HG03439 (cell line): ENCODE data around the gene CTTNBP2.

ENCODE experiments used
- ATAC-seq: cut with Tn5 transposase; IDR thresholded peaks from one replicate; pipeline ENCODE4 v1.9.1; 2021; ENCODE audit warnings: mild to moderate bottlenecking, moderate library complexity; ENCODE audit not compliant: unreplicated experiment

The CTTNBP2 gene

DNA sequence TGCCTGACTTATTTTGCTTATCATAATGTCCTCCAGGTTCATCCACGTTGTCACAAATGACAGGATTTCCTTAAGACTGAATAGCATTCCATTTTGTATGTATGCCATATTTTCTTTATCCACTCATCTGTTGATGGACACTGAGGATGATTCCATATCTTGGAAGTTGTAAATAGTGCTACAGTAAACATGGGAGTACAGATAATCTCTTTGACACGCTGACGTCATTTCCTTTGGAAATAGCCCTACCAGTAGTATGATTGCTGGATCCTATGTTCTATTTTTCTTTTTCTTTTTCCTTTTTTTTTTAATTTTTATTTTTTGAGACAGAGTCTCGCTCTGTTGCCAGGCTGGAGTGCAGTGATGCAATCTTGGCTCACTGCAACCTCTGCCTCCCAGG is 167.6 kb downstream of the CTTNBP2 start:
- no peak for ATAC-seq

DNA sequence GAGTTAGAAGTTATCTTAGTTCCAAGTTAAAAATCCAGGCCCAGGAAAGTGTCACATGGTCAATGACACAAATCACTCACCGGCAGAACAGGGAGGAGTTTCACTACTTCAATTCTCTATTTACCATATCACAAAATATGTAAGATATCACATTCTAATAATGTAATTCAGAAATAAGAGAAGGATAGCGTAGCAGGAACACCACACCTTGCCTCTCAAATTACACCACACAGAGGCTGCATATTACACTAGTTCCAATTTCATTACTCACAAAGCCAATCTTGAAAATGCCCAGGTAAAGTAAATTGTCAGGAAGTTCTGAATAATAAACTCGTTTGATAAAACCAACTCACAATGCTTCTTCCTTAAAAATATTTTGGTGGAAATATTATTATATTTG is 169.2 kb downstream of the CTTNBP2 start:
- no peak for ATAC-seq

DNA sequence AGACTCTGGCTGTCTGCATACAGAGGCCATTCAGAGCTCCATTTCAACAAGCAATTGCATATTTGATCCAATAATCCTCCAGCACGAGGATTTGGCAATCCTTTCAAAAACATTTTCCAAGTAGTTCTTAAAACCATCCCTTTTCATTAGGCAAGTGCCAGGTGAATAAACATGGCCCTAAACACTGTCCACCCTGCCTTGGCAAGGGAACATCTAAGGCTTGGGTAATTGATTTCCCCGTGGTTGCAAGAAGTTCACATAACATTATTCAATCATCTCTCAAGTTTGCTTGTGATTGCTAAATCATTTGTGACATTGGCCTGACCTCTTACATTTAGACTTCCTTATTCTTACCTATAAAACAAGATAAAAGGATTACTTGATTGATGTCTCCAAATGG is 175.2 kb downstream of the CTTNBP2 start:
- no peak for ATAC-seq

DNA sequence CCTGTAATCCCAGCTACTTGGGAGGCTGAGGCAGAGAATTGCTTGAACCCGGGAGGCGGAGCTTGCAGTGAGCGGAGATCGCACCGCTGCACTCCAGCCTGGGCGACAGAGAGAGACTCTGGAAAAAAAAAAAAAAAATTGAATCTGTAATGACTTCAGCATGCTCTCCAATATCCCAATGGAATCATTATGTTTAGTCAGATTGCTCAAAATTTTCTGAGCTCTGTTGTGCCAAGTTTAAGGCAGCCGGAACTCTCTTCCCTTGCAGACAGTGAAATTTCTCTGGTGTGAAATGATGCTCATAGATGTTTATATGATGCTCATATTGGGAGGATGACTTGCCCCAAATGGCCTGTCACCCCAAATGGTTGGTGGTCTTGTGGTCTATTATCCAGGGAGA is 180.9 kb downstream of the CTTNBP2 start:
- ATAC-seq: no peak

DNA sequence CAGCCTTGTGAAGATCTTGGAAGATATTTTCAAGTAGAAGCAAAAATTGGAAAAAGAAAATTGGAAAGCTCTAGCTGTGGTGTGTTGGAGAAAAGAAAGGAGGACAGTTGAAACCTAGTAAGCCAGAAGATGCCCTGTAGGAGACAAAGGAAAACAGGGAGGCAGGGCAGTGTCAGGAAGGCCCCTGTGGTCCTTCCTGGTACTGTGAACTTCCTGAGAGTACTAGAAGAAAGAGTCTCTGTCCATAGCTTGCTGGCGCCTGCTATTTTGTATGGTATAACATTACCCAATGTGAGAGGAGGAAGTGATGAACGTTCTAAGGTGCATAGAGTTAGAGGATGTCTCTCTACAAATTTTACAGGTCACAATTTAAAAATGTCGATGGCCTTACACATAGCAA is 183.1 kb downstream of the CTTNBP2 start:
- no peak for ATAC-seq

DNA sequence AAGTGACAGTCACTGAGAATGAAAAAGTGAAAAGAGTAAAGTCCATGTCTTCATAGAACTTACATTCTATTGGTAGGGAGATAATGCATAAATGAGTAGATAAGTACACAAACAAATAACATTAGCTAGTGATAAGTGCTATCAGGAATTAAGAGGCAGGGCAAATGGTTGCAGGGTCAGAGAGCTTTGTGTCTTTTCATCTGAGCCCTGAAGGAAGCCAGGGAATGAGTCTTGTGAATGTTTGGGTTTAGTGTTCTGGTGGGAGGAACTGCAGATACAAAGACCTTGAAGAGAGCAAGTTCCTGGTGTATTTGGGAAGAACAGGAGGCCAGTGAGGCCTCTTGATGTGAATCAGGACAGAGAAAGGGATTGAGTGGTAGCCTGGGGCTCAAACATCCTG is 183.8 kb downstream of the CTTNBP2 start:
- no peak for ATAC-seq

DNA sequence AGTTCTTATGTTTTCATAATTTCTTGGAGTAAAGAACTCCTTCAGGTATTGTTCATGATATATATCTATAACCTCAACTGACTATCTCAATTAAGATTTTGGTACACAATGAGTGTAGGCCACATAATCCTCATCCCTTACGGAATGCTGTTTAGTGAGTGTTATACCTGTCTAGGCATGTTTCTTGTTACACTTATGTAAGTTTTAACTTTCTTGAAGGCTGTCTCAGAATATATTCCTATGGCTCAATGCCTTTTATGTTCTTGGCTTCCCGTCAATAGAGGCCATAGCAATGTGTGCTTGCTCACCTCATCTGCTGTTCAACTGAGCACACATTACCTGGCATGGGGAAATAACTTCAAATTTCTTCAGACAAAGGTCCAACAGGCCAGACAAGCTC is 185.1 kb downstream of the CTTNBP2 start:
- no peak for ATAC-seq

DNA sequence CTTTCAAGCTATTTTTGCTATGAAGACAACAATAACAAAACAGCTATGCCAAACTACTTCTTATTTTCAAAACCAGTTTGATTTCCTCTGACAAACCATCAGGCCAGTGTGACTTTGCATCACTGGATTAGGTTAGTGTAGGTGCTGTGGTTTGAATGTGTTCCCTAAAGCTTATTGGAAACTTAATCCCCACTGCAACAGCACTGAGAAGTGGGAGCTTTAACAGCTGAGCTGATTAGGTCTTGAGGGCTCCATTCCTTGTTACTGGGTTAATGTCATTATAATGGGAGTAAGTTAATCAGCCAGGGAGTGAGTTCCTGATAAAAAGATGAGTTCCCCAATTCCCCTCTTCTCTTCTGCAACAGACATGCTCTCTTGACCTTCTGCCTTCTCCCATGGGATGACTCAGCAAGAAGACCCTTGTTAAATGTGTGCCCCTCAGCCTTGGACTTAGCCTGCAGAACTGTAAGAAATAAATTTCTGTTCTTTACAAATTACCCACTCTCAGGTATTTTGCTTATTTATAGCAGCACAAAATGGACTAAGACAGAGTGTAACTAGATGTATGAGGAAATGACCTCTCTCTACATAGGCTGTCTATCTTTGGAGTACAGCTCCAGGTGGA is 186.8 kb downstream of the CTTNBP2 start:
- no peak for ATAC-seq

DNA sequence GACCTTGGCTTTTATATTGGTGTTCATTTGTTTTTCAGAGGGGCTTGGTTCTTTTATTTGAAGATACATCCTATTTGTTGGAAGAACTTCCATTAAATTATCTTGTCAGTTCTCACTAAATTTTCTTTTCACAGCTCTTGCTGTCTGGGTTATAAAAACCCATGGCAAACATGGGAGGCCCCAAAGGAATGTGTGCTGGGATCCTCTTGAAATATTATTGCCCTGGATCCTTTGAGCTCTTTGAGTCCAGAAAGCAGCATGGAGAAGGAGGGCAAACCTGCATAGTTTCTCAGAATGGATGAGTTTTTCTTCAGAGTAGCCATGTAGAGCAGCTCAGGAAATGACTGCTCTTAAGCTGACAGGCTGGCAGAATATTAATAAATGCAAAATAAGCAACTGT is 187.4 kb downstream of the CTTNBP2 start:
- no peak for ATAC-seq

DNA sequence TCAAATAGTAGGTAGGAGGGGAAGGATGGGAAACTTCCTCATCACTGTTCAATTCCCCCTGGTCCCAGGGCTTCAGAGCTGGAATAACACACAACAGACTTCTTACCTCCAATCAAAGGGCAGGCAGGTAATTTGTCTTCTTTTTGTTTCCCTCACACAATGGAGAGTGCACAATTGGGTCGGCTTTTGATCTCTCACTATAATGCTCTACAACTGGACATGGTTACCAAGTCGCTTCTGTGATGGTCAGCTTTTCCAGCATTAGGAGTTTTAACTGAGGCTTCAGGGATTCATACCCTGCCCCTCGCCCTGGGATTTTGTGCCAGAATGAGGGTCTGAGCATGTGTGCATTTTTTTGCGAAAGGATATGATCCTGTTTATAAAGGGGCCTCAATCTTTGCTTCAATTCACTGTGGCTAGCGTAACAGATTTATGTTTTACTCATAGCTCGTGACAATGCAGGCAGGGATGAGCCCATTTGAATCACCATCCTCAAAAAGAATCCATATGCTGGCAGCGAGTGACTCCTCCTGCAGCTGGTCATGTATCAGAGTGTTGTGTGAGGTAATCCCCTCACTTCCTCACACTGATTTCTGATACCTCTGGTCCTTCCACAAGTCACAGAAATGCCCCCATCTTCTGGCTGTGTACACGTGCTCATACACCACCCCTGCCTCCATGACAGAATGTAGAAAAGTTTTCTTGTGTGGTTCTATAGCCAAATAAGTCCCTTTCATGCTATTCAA is 189.6 kb downstream of the CTTNBP2 start:
- ATAC-seq: no peak

DNA sequence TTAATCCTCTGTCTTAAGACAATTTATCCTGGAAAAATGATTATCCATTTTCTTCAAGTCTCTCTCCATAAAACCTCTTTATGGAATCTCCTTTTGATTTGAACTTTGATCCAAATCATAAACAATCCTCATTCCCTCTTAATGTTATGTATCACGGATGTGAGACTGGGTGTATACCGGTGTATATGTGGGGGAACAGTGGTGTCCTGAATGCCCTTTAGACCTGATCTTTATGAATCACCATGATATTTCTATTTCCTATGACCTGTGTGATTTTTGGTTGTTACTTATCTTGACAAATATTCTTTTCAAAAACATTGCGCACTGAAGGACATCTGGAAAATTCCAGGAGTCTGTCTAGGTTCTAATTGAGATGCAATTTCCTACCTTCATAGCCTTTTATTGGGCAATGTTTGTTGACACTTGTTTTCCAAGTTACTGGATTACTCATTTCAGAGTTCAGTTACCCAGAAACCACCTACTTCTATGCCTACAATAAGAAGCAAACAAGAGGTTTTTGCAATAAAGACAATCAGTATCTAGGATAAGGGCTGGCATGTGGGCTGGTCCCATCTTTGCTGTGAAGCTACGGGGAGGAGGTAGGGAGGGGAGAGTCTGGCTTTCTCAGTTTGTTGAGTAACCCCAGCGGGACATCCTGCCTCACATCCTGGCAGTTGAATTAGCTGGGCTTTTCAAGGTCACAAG is 190.4 kb downstream of the CTTNBP2 start:
- no peak for ATAC-seq

DNA sequence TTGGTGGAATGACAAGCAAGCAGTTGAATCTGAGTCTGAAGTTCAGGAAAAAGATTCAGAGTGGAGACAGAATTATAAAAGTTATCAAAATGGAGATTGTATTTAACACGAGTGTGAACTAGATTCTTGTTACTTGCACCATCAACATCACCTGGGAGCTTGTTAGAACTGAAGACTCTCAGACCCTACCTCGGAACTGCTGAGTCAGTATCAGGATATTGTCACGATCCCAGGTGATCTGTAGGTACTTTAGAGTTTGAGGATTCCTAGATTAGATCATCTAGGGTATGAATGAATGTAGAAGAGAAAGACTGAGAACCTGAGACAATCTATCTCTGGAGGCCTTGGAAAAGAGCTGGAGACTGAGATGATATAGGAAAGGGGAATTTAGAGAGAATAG is 194.1 kb downstream of the CTTNBP2 start:
- no peak for ATAC-seq

DNA sequence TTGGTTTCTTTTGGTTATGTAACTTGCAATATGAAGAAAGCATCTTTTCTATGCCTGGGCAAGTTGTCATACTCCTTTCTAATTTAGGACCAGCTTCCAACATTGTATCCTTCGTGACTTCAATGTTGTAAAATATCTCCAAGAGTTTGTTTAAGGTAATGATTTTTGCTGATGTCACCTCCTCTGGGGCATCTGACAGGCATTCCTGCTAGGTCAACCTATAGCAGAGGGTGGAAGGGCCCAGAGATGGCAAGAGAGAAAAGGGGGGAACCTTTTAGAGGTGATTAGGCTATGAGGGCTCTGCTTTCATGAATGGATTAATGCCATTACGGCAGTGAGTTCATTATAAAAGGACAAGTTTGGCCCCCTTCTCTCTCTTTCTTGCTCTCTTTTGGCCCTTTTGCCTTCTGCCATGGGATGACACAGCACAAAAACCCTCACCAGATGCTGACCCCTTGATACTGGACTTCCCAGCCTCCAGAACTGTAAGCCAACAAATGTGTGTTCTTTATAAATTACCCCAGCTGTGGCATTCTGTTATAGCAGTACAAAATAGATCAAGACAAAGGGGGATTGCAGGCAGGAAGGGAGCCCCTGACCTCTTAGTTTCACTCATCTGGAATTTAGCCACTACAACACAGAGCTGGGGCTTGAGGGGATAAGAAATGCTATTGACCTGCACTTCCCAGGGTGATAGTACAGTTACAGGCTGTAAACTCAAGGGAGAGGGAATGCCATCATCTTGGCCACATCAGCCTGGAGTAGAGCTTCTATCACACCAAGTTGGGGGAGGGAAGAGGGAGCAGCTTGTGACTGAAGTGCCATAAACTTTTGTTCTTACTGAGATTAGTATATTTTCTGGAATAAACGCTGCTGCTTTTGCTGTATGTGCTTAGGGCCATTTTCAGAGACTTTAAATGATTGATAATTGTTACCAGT is 197.5 kb downstream of the CTTNBP2 start:
- ATAC-seq: no peak

DNA sequence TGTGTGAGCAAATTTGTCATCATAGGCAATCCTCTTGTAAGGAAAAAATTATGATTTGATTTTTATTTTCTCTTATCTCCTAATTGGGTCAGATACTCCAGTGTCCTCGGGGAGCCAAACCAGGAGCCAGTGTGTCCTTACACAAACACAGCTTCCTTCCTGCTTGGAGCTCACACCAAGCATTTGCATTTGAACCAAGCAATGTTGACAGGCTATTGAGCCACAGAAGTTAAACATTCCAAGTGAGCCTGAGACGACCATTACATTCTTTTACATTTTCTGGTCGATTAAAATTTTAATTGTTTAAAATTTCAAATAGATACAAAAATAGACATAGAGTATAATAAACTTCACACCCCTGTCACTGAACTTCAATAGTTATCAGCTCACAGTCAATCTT is 198.6 kb downstream of the CTTNBP2 start:
- no peak for ATAC-seq

DNA sequence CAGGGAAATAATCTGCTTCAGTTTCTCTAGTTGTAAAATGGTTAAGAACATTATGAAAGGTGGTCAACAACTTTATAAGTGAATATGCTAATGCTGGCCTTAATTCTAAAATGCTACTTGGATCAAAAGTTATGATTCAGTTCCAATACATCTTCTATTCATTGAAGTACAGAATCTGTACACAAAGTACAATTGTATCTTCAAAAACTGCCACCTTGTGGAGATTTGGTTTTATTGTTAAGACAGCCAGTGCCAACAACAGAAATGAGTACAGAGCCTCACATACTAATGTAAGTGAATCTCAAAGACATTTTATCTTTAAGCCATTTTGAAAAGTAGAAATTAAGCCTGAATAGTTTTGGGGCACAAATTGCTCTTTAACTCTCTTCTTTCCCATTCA is 199.4 kb downstream of the CTTNBP2 start:
- ATAC-seq: no peak

DNA sequence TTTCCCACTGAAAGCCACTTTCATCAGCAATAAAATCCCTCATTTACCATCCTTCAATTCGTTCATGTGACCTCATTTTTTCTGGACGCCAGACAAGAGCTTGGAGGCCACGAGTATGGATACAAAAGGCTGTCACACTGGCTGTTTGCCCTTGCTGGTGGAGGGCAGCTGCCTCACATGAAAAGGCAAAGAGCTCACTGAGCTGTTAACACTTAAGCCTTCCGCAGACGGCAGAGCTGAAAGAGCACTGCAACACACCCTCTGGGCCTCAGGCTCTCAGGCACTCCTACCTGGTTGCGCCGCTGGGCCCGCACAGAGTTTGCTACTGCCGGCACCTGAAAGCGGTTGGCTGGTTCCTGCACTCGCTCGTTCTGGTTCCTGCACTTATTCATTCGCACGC is 199.9 kb downstream of the CTTNBP2 start:
- ATAC-seq: no peak

DNA sequence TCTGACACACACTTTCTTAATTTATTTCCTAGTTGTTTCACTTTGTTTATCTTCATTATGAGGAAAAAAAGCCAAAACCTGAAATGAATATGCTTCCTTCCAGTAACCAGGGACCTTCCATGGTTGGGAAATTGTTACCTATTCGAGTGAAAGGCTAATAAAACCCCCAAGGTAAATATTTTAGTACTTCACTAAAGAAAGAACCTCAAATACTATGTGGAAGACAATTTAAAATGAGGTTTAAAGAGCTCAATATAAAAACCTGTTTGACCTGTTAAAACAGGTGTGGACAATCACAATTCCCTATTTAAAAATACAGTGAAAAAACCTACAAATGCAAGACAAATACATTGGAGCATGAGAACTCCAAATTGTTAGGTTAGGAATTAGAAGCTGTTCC is 200.8 kb downstream of the CTTNBP2 start:
- ATAC-seq: no peak

DNA sequence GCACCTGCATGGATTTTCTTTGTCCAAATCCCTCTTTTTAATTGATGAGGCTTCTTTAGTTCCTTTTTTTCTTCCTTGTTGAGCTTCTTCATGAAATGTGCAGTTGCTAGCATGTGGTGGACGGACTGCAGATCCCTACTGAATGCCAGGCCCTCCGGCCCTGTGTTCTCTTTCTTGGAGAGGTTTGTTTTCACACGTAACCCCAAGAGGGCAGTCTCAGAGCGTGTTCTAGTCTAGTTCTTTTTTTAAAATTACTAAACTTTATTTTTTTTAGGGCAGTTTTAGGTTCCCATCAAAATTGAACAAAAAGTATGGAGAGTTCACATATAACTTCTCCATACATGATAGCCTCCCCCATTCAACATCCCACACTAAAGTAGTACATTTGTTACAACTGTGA is 203.4 kb downstream of the CTTNBP2 start:
- no peak for ATAC-seq

DNA sequence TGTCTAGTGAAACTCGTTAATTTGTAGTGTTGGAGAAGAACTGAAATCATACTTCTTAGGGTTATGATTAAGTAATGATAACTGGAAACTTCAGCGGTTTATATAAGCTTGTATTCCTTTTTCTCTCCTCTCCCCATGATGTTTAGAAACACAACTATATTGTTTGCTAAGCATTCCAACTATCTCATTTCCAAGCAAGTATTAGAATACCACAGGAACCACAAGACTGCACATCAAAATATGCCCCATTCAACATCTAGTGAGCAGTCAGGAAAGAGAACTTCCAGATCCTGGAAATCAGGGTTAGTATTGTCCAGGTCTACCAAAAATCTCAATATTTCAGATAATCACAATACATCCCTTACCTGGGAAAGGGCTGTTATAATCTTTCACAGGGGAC is 205.8 kb downstream of the CTTNBP2 start:
- ATAC-seq: no peak

DNA sequence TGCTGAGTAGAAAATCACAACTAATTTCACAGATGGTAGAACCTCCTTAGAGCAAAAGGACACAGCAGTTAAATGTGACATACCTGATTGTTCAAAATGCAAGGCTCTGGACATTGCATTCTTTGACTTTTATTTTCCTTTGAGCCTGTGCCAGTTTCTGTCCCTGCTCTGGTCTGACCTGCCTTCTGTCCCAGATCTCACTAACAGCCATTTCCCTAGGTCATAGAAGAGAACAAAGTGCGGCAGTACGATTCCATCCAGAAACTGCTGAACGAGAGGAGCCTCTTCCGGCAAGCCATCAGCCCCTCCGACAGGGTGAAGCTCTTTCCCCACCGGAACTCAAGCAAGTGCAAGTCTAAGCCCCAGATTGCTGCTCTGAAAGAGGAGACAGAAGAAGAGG is 206.6 kb downstream of the CTTNBP2 start:
- no peak for ATAC-seq

DNA sequence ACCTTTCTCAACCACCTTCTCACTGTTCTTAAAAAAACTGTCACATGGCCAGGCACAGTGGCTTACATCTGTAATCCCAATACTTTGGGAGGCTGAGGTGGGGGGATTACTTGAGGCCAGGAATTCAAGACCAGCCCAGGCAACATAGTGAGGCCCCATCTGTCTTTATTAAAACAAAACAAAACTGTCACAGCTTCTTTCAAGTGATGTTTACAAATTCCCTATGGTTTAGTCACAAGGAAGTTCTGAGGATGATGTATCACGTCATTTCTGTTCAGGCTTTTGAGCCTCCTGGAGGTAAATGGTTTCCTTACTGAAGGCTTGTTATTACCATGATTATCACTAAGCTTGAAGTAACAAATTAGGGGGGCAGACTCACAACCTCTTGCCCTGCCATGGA is 207.2 kb downstream of the CTTNBP2 start:
- ATAC-seq: no peak
